Suppressor macrophage (primary cell): Measurements from ENCODE around the gene ECEL1.
"Not testable (repeated sequence)": the region's sequence is repeated elsewhere in the genome, so short reads cannot be mapped to it uniquely, and the experiment has no call there.

Source experiments
- DNase-seq, 4 experiments: peaks; one replicate each; pipeline ENCODE4 v3.0.0-alpha.2; 2020 to 2022

ECEL1 gene

GRCh38 chr2:232441147-232441651 lies 46.4 kb downstream of the ECEL1 start:
- DNase-seq: no peak

- DNase-seq: peak; percentile 82 to 90 (median 87)
Observed at GRCh38 chr2:232440220-232441018, 47.2 kb downstream of the ECEL1 start.

GRCh38 chr2:232439758-232440135 lies 47.9 kb downstream of the ECEL1 start:
- DNase-seq: no peak

GRCh38 chr2:232438951-232439757 lies 48.5 kb downstream of the ECEL1 start:
- peak; percentile 28 to 67 (median 39) for DNase-seq

- DNase-seq: no peak
Observed at GRCh38 chr2:232438091-232438490, 49.5 kb downstream of the ECEL1 start.

GRCh38 chr2:232437195-232437571 lies 50.5 kb downstream of the ECEL1 start:
- no peak for DNase-seq

GRCh38 chr2:232436381-232437194 lies 51.0 kb downstream of the ECEL1 start:
- DNase-seq: no peak

GRCh38 chr2:232435805-232436204 lies 51.8 kb downstream of the ECEL1 start:
- no peak for DNase-seq

GRCh38 chr2:232435375-232435648 lies 52.3 kb downstream of the ECEL1 start:
- DNase-seq: no peak

GRCh38 chr2:232434563-232435374 lies 52.9 kb downstream of the ECEL1 start:
- DNase-seq: no peak

GRCh38 chr2:232434091-232434490 lies 53.5 kb downstream of the ECEL1 start:
- DNase-seq: no peak

- DNase-seq: not testable (repeated sequence)
Observed at GRCh38 chr2:232433622-232434021, 54.0 kb downstream of the ECEL1 start.

- DNase-seq: peak; percentile 11 to 40 (median 20)
Observed at GRCh38 chr2:232432598-232433184, 54.9 kb downstream of the ECEL1 start.

- no peak for DNase-seq
Observed at GRCh38 chr2:232431705-232432590, 55.7 kb downstream of the ECEL1 start.
